Measurements from ENCODE around the gene ZNF500.

DNA sequence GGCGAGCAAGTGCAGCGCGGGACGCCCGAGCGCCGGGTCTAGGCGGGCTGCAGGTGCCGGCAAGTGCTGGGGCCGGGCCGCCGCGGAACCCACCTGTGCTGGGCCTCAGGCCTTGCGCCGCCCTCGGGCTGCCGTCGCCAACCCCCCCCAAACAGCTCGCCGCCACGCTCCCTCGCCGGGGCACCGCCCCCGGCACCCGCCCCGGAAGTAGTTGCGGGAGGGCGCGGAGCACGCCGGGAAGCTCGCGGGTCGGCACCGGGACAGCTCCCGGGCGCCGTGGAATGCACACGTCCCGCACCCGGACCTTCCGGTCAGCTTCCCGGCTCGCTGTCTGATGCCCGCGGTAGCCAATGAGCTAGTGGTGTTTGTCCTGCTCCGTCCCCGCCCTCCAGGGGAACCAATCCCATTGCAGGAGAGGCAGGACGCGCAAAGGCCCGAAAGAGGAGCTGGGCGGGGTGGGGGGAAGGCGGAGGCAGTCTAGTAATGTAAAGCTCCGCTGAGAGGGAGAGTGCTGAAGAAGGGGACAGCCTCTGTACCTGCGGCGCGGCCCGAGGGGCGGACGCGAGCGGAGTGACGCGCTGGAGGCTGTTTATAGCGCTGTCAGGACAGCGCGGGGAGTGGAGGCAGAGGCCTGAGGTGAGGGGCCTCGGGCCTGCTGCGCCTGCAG lies 32.8 kb downstream of the ZNF500 start, which contains the start of the genes ANKS3 and DNAAF8:
- TF ChIP-seq, protein P1, sequence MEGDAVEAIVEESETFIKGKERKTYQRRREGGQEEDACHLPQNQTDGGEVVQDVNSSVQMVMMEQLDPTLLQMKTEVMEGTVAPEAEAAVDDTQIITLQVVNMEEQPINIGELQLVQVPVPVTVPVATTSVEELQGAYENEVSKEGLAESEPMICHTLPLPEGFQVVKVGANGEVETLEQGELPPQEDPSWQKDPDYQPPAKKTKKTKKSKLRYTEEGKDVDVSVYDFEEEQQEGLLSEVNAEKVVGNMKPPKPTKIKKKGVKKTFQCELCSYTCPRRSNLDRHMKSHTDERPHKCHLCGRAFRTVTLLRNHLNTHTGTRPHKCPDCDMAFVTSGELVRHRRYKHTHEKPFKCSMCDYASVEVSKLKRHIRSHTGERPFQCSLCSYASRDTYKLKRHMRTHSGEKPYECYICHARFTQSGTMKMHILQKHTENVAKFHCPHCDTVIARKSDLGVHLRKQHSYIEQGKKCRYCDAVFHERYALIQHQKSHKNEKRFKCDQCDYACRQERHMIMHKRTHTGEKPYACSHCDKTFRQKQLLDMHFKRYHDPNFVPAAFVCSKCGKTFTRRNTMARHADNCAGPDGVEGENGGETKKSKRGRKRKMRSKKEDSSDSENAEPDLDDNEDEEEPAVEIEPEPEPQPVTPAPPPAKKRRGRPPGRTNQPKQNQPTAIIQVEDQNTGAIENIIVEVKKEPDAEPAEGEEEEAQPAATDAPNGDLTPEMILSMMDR (conservative IDR thresholded peaks at IDR 0.05; ENCODE audit: low read depth in 2 of 2), result no peak
- TF ChIP-seq POLR2AphosphoS5 (IDR thresholded peaks at IDR 0.05; ENCODE audit: low read depth) (peak; percentile 62), NANOG (IDR thresholded peaks at IDR 0.05; ENCODE audit: borderline replicate concordance) (no peak), EZH2 (IDR thresholded peaks at IDR 0.05; ENCODE audit: low read depth, unreplicated experiment) (no peak), EZH2phosphoT487 (IDR thresholded peaks at IDR 0.05; ENCODE audit: unreplicated experiment) (no peak), JUNB (IDR thresholded peaks at IDR 0.05; ENCODE audit: unreplicated experiment) (no peak), STAT1 (IDR thresholded peaks at IDR 0.05; ENCODE audit: unreplicated experiment) (no peak)
- TF ChIP-seq, protein P2, sequence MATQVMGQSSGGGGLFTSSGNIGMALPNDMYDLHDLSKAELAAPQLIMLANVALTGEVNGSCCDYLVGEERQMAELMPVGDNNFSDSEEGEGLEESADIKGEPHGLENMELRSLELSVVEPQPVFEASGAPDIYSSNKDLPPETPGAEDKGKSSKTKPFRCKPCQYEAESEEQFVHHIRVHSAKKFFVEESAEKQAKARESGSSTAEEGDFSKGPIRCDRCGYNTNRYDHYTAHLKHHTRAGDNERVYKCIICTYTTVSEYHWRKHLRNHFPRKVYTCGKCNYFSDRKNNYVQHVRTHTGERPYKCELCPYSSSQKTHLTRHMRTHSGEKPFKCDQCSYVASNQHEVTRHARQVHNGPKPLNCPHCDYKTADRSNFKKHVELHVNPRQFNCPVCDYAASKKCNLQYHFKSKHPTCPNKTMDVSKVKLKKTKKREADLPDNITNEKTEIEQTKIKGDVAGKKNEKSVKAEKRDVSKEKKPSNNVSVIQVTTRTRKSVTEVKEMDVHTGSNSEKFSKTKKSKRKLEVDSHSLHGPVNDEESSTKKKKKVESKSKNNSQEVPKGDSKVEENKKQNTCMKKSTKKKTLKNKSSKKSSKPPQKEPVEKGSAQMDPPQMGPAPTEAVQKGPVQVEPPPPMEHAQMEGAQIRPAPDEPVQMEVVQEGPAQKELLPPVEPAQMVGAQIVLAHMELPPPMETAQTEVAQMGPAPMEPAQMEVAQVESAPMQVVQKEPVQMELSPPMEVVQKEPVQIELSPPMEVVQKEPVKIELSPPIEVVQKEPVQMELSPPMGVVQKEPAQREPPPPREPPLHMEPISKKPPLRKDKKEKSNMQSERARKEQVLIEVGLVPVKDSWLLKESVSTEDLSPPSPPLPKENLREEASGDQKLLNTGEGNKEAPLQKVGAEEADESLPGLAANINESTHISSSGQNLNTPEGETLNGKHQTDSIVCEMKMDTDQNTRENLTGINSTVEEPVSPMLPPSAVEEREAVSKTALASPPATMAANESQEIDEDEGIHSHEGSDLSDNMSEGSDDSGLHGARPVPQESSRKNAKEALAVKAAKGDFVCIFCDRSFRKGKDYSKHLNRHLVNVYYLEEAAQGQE (IDR thresholded peaks at IDR 0.05; ENCODE audit: unreplicated experiment), result peak; percentile 20
- TF ChIP-seq, protein P3, sequence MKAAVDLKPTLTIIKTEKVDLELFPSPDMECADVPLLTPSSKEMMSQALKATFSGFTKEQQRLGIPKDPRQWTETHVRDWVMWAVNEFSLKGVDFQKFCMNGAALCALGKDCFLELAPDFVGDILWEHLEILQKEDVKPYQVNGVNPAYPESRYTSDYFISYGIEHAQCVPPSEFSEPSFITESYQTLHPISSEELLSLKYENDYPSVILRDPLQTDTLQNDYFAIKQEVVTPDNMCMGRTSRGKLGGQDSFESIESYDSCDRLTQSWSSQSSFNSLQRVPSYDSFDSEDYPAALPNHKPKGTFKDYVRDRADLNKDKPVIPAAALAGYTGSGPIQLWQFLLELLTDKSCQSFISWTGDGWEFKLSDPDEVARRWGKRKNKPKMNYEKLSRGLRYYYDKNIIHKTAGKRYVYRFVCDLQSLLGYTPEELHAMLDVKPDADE (IDR thresholded peaks at IDR 0.05), result peak; percentile 85

Measured in GM23338 (cell line).